ENCODE measurements around the gene ZNF221.
A peak's percentile ranks its signal among the peaks of the same experiment; 100 is the strongest.

Gene ZNF221

DNA sequence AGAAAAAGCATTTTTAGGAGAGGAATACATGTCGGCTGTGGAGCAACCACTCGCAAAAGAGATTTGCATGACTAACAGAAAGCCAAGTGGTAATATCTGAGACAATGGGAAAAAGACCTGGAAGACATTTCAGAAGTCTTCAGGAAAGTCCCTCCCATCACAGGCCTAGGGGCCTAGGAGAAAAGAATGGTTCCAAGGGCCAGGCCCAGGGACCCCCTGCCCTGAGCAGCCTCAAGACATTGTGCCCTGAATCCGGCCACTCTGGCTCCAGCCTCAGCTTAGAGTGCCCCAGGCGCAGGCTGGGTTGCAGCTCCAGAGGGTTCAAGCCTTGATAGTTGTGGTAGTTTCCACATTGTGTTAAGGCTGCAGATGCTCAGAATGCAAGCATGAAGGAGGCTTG, 9.4 kb downstream of the ZNF221 start:
- no peak for DNase-seq

DNA sequence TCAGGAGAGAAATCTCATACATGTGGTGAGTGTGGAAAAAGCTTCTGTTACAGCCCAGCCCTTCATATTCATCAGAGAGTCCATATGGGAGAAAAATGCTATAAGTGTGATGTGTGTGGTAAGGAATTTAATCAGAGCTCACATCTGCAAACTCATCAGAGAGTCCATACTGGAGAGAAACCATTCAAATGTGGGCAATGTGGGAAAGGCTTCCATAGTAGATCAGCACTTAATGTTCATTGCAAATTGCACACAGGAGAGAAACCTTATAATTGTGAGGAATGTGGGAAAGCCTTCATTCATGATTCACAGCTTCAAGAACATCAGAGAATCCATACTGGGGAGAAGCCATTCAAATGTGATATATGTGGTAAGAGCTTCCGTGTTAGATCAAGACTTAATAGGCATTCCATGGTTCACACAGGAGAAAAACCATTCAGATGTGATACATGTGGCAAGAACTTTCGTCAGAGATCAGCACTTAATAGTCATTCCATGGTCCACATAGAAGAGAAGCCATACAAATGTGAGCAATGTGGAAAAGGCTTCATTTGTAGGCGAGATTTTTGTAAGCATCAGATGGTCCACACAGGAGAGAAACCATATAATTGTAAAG, 15.2 kb downstream of the ZNF221 start:
- no peak for DNase-seq

DNA sequence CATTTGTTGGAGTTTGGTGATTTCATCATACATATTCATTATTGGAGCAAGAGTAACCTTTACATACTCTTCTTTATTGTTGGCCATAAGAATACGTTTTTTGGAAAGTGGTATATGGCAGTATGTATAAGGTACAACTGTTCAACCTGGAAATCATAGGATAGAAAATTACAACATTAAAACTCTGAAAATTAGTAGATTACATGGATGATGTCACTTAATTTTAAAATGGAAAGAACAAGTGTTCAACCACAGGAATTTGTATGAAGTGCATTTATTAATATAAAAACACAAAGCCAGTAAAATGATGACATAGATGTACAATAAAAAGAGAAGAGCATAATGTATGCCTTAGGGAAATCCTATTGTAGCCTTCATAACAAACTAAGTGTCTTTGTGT, 25.7 kb downstream of the ZNF221 start:
- no peak for DNase-seq

DNA sequence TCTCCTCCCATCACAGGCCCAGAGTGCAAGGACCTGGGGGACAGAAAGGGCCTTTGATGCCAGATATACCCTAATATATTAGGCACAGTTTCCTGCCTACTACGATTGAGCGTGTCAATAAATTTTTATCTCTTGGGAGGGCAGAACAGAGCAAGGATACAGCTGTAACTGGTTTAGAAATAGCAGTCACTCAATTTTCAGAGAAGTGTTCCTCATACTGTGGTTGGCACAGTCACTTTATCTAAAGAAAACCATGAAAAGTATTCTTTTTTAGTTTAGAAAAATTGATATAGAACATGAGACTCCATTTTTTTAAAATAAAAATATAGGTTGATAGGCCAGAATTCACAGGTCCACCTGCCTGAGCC, 32.5 kb downstream of the ZNF221 start:
- no peak for DNase-seq

GRCh38 chr19:43983912-43984686, 33.1 kb downstream of the ZNF221 start, which contains the start of gene ZNF155:
TSS of gene ZNF155 (plus strand) at chr19:43984188. CDS start at chr19:43988544, 4,356 bp downstream.
- peak; percentile 89 for DNase-seq

- no peak for DNase-seq
These were observed 33.6 kb downstream of the ZNF221 start for GRCh38 chr19:43984687-43985000.

- DNase-seq: no peak
These were observed 46.7 kb downstream of the ZNF221 start for GRCh38 chr19:43997631-43998290.

GRCh38 chr19:44002212-44002565, 51.2 kb downstream of the ZNF221 start:
- DNase-seq: no peak

- peak; percentile 90 for DNase-seq
These were observed 51.8 kb downstream of the ZNF221 start, which contains the start of gene ZNF230 for GRCh38 chr19:44002566-44003460. TSS of gene ZNF230 (plus strand) at chr19:44002957. CDS start at chr19:44007079, 4,122 bp downstream.

- no peak for DNase-seq
These were observed 52.5 kb downstream of the ZNF221 start for GRCh38 chr19:44003461-44004009.

GRCh38 chr19:44005973-44006372, 54.9 kb downstream of the ZNF221 start:
- no peak for DNase-seq

DNA sequence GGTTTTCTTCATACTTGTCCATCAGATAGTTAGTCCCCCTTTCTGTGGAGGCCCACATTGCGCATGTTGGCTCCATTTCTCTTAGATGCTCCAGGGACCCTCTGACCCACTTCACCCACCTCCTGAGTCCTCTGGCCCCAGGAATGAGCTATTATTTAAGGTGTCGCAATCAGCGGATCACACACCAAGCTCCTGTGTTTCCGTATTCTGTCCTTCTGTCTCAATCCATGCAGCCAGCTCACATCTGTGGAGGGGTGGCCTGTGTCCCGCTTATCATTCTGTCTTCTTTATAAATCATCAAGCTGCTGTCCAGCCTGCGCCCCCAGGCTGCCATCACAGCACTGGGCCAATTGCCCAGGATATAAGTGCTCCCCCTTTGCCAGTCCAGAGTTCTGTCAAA, 56.4 kb downstream of the ZNF221 start:
- no peak for DNase-seq

DNA sequence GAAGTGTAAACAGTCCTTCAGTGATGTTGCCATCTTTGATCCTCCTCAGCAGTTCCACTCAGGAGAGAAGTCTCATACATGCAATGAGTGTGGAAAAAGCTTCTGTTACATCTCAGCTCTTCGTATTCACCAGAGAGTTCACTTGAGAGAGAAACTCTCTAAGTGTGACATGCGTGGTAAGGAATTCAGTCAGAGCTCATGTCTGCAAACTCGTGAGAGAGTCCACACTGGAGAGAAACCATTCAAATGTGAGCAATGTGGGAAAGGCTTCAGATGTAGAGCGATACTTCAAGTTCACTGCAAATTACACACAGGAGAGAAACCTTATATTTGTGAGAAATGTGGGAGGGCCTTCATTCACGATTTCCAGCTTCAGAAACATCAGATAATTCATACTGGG, 59.4 kb downstream of the ZNF221 start:
- DNase-seq: no peak
